BJ (cell line): ENCODE results near the gene OR52L1. TPM values are rescaled to one million over a fixed set of nuclear protein-coding genes. Genes with fewer than 3 reads are reported as not detected.
"Not testable (repeated sequence)": the region's sequence is repeated elsewhere in the genome, so short reads cannot be mapped to it uniquely, and the experiment has no call there.

Experiments used
- CTCF ChIA-PET: fragments of 350-600 bp; formaldehyde crosslinking; extraction: SDS; loops from one replicate; lab custom pipeline; 2021; ENCODE audit warnings: antibody characterized with exemption, inconsistent platforms; lab: Yijun Ruan, JAX
- POLR2A ChIA-PET: fragments of 300-600 bp; sonication (Branson Sonifier 250); formaldehyde crosslinking; extraction: SDS; loops from one replicate; lab custom pipeline; 2021; ENCODE audit warnings: antibody characterized with exemption; lab: Charles Lee
- DNase-seq: peaks from one replicate; pipeline ENCODE4 v3.0.0-alpha.2; 2011; ENCODE audit warnings: low read depth
- H3K27me3 ChIP-seq: 2 replicates; pipeline ENCODE4 v1.6.0; 2011; ENCODE audit warnings: low read length; ENCODE audit not compliant: control insufficient read depth, insufficient read depth
- H3K36me3 ChIP-seq: 2 replicates; pipeline ENCODE4 v1.5.1; 2011; ENCODE audit warnings: low read length; ENCODE audit not compliant: control insufficient read depth, insufficient read depth
- H3K4me3 ChIP-seq: 2 replicates; pipeline ENCODE4 v1.5.1; 2011; ENCODE audit warnings: low read depth, mild to moderate bottlenecking, control low read depth, low read length
- polyA plus RNA-seq: library from polyadenylated mRNA; depleted of rRNA; stranded (reverse); fragments of >200 nt; gene quantifications from 2 replicates; pipeline ENCODE4 v1.2.3, GENCODE V29; 2011
- TF ChIP-seq, protein P1 (sequence below): IDR thresholded peaks from 2 replicates; pipeline ENCODE4 v1.5.1; 2011; ENCODE audit warnings: low read depth, mild to moderate bottlenecking, control low read depth, inconsistent platforms, low read length, moderate library complexity; ENCODE audit not compliant: insufficient read depth

The OR52L1 gene
- polyA plus RNA-seq, 1 experiment = not detected

DNA sequence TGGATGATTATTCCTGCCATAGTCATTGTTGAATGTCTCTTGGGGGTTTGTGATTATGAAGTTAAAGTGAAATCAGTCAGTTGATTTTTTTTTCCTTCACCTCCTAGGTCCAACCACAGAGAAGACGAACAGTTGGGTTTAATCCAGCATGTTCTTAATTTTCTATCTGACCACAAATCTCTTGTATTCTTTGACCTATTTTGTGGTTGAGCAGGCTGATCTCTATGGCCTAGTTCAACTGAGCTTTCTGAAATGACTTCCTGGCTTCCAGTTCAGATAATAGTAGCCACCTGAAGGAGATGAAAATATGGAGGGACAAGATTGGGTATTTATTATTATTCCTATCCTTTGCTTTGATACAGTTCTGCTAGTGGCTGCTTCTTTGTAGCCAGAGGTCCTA lies 13.3 kb downstream of the OR52L1 start:
- CTCF ChIA-PET = interaction anchor here (0.9 kb wide), 1 partner anchor 30 kb away, joined by 3 read pairs; no protein-coding TSS in a partner anchor
- no peaks in the 10 kb centered on the region for H3K36me3 ChIP-seq
- H3K4me3 ChIP-seq = no peak overlapping the region
- TF ChIP-seq, protein P1, sequence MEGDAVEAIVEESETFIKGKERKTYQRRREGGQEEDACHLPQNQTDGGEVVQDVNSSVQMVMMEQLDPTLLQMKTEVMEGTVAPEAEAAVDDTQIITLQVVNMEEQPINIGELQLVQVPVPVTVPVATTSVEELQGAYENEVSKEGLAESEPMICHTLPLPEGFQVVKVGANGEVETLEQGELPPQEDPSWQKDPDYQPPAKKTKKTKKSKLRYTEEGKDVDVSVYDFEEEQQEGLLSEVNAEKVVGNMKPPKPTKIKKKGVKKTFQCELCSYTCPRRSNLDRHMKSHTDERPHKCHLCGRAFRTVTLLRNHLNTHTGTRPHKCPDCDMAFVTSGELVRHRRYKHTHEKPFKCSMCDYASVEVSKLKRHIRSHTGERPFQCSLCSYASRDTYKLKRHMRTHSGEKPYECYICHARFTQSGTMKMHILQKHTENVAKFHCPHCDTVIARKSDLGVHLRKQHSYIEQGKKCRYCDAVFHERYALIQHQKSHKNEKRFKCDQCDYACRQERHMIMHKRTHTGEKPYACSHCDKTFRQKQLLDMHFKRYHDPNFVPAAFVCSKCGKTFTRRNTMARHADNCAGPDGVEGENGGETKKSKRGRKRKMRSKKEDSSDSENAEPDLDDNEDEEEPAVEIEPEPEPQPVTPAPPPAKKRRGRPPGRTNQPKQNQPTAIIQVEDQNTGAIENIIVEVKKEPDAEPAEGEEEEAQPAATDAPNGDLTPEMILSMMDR = no peak
- DNase-seq = no peak
- POLR2A ChIA-PET = no interaction called here
- no peaks in the 10 kb centered on the region for H3K27me3 ChIP-seq

DNA sequence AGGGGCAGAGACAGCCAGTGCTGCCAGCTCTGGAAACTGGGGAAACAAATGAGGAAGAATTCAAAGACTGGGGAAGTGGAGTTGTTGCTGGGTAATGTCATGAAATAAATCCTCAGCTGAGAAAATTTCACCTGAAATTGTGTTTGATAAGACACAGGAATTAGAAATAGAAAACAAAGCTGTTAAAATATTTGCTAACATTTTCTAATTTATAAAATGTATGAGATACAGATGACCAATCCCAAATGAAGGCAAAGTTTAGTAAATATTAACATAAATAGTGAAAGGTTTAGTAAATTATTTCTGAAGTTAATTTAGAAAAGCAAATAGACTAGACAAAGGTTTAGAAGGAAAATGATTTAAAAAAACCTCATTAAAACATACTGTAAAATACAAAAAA lies 18.4 kb downstream of the OR52L1 start, which contains the start of gene OR56A5:
OR56A5 (minus strand) TSS at position 101 of the 400 bp plus-strand sequence; CDS start at position 101, 0 bp downstream.
- ChIA-PET POLR2A (no interaction called here), CTCF (no interaction called here)
- Histone ChIP-seq H3K36me3 (no peaks in the 10 kb centered on the region), H3K4me3 (no peak within 1 kb of the TSS), H3K27me3 (no peaks in the 10 kb centered on the region)
- DNase-seq = no peak
- TF ChIP-seq, protein P1 = no peak

DNA sequence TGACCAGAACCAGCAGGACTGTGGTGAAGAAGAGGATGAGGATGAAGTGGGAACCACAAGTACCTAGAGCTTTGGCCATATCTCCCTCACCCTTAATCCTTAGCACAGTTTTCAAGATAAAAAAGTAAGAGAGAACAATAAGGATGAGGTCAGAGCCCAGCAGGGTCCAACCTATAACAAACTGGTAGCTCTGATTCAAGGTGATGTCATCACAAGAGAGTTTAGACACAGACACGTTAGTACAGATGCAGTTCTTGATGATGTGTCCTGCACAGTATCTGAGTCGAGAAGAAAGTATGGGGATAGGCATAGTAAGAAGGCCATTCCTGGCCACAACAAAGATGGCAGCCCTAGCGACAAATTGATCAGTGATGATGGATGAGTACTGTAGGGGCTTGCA lies 19.1 kb downstream of the OR52L1 start:
- Histone ChIP-seq H3K27me3 (no peaks in the 10 kb centered on the region), H3K4me3 (no peak overlapping the region), H3K36me3 (no peaks in the 10 kb centered on the region)
- TF ChIP-seq, protein P1 = no peak
- ChIA-PET POLR2A (no interaction called here), CTCF (no interaction called here)
- no peak for DNase-seq

DNA sequence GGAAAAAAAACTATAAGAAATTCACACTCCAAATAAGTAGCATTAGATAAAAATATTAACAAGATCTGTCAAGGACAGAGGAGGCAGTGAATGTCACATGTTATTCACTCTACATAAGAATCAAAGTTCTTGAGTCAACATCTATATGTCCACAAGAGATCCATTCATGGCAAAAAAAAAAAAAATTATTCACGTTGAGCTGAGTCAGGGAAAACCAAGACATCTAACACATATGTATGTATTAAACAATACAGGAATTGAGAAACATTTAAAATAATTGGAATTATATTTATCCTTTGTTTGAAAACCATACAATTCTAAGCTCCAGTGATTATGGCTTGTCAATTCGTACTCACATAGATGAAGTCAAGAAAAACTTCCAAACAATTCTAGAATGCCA lies 19.8 kb downstream of the OR52L1 start:
- Histone ChIP-seq H3K4me3 (no peak overlapping the region), H3K27me3 (no peaks in the 10 kb centered on the region), H3K36me3 (no peaks in the 10 kb centered on the region)
- POLR2A ChIA-PET = no interaction called here
- CTCF ChIA-PET = interaction anchor here (0.7 kb wide), 1 partner anchor 1305 kb away, joined by 3 read pairs; no protein-coding TSS in a partner anchor
- TF ChIP-seq, protein P1 = no peak
- no peak for DNase-seq

DNA sequence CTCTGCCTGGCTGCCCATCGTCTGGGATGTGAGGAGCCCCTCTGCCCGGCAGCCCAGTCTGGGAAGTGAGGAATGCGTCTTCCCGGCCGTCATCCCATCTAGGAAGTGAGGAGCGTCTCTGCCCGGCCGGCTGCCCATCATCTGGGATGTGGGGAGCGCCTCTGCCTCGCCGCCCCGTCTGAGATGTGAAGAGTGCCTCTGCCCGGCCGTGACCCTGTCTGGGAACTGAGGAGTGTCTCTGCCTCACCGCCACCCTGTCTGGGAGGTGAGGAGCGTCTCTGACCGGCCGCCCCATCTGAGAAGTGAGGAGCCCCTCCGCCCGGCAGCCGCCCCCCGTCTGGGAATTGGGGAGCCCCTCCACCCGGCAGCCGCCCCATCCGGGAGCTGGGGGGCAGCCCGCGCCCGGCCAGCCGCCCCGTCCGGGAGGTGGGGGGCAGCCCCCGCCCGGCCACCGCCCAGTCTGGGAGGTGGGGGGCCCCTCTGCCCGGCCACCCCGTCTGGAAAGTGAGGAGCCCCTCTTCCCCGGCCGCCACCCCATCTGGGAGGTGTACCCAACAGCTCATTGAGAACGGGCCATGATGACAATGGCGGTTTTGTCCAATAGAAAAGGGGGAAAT lies 26.0 kb downstream of the OR52L1 start:
- H3K36me3 ChIP-seq, H3K27me3 ChIP-seq, POLR2A ChIA-PET, CTCF ChIA-PET, H3K4me3 ChIP-seq, DNase-seq: not testable (repeated sequence)

DNA sequence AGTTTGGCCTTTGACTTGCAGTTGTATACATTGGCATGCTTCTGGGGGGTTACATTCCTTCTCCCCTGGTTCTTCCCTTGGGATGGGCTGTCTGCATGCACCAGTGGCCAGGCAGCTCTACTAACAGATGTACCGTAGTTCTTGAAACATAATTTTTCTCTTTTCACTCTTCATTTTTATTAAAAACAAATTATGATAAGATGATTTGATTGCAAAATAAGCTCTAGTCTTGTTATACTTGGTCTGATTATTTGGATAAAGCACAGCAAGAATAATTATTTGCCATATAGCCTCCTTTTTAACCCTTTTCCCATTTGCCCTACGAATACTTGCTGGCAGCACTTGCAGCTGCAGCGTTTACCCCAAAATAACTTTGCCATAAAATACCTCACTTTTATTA lies 31.2 kb downstream of the OR52L1 start:
- CTCF ChIA-PET = no interaction called here
- TF ChIP-seq, protein P1 = no peak
- no peak for DNase-seq
- Histone ChIP-seq H3K27me3 (no peaks in the 10 kb centered on the region), H3K36me3 (no peaks in the 10 kb centered on the region), H3K4me3 (no peak overlapping the region)
- POLR2A ChIA-PET = no interaction called here
